AG20443 (cell line): Measurements from ENCODE around the gene ZNF525.
"Not testable (repeated sequence)": the region's sequence is repeated elsewhere in the genome, so short reads cannot be mapped to it uniquely, and the experiment has no call there.

Experiments used
- DNase-seq: peaks from one replicate; pipeline ENCODE4 v3.0.0; 2012; ENCODE audit warnings: low spot score, mixed read lengths

Gene ZNF525

DNA sequence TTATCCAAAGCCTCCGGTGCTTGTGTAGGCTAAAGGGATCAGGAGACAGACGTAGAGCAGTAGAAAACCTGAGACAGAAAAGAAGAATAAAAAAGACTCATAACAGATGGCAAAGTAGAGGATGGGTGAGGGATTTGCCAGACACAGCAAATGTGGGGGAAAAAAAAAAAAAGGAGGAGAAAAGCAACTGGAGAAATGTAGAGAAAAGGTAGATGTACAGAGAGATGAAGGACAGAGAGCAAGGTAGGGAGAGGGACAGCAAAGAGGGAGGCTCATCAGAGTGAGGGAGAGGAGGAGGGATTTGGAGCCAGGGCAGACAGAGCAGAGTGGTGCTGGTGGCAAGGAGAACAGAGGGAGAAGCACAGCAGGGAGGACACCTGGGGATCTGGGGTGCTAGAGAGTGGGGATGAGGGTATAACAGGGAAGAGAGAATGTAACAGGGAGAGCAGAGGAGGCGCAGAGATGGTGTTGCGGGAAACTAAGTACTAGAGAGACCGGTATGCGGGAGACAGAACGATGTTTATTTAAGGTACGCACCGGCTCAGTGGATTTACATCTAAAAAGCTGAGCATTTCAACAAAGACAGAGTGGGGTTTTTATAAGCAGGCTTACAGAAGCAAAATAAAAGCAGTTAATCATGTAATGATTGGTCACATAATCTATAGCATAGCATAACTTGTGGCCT, 30.5 kb downstream of the ZNF525 start:
- not testable (repeated sequence) for DNase-seq

DNA sequence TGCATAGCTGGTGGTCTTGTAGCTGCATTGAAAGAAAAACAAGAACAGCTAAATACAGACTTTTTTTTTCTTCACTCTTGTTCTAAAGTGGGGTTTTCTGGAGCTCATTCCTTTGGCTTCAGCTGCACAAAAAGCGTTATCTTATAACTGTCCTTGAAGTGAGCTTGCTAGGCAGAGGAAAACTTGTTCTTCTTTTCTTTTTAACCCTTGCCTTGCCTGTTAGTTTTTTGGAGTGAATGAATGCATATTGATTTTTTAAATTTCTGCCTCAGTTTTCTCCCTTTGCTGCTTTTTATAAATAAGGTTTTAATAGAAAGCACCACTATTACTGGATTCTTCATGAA, 31.0 kb downstream of the ZNF525 start:
- DNase-seq, result no peak

DNA sequence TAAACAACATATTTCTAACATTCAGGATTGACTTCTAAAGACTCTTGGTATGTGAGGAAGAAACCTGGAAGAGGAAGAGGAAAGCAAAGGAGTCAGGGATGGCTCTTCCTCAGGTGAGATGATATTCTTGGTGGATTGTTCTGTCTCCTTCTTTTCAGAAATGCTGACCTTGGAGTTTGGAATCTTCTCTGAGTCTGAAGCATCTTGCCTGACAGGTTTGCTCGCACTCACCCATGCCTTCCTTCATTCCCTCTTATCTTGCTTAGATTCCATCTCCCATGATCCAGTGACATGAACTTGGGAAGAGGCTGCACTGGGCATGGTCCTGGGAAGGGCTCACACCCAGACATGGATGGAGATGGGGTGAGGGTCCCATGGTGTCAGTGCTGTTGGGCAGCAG, 32.4 kb downstream of the ZNF525 start:
- DNase-seq, result not testable (repeated sequence)

DNA sequence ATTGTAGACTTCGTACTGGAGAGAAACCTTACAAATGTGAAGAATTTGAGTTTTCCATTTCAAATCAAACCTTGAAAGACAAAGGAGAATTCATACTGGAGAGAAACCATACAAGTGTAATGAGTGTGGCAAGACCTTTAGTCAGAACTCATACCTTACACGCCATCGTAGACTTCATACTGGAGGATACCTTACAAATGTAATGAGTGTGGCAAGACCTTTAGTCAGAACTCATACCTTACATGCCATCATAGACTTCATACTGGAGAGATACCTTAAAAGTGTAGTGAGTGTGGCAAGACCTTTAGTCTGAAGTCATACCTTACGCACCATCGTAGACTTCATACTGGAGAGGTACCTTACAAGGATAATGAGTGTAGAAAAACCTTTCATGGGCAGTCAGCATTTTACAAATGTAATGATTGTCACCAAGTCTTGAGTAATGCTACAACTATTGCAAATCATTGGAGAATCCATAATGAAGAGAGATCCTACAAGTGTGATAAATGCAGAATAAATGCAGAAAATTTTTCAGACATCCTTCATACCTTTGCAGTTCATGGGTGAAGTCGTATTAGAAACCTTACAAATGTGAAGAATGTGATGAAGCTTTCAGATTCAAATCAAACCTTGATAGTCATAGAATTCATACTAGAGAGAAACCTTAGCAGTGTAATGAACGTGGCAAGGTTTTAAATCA, 44.1 kb downstream of the ZNF525 start:
- no peak for DNase-seq

DNA sequence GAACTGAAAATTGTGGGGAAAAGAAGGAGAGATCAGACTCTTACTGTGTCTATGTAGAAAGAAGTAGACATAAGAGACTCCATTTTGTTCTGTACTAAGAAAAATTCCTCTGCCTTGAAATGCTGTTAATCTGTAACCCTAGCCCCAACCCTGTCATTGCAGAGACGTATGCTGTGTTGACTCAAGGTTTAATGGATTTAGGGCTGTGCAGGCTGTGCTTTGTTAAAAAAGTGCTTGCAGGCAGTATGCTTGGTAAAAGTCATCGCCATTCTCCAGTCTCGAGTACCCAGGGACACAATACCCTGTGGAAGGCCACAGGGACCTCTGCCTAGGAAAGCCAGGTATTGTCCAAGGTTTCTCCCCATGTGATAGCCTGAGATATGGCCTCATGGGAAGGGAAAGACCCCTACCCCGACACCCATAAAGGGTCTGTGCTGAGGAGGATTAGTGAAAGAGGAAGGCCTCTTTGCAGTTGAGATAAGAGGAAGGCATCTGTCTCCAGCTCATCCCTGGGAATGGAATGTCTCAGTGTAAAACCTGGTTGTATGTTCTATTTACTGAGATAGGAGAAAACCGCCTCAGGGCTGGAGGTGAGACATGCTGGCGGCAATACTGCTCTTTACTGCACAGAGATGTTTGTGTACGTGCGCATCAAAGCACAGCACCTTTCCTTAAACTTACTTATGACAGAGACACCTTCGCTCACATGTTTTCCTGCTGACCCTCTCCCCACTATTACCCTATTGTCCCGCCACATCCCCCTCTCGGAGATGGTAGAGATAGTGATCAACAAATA, 55.2 kb downstream of the ZNF525 start:
- DNase-seq, result not testable (repeated sequence)

DNA sequence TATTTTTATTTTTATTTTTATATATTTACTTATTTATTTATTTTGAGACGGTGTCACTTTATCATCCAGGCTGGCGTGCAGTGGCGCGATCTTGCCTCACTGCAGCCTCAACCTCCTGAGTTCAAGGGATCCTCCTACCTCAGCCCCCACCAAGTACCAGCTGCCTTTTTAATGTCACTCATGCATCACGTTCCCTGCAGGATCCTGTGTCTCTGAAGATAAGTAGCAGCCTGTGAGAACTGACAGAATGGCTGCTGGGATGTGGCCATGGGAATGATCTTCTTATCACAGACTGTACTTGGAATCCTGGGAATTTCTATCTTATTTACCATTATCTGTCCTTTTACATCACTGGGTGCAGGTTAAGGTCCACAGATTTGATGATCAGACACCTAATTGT, 57.0 kb downstream of the ZNF525 start:
- no peak for DNase-seq

DNA sequence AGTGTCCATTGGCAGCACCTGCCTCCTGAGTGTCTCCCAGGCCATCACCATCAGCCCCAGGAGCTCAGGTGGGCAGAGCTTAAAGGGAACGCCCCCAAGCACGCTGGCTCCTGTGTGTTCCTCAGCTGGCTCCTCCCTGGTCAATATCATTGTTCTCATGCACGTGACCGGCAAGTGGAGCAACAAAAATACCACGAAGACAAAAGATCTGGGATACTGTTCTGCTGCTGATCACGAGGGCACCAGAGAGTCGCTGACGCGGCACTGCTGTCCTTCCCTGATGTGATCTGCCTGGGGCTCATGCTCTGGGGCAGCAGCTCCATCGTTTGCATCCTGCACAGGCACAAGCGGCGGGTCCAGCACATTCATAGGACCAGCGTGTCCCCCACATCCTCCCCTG, 57.6 kb downstream of the ZNF525 start:
- DNase-seq, result not testable (repeated sequence)

DNA sequence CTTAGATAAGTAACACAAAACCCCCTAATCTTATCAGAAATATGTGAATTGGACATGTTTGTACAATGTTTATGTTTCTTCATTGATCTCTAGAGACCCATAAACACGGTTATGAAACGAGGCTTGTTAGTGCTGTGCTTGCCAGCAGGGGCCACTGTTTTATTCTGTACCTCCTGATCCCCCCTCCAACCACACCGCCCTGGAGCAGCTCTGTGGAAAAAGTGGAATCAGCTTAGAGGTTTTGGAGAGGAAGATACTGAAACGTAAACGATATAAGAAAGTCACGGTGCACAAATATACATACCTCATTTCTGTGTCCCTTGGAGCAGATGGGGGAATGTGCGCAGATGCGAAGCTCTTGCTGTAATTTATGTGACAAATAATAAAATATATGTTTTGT, 58.2 kb downstream of the ZNF525 start:
- not testable (repeated sequence) for DNase-seq

DNA sequence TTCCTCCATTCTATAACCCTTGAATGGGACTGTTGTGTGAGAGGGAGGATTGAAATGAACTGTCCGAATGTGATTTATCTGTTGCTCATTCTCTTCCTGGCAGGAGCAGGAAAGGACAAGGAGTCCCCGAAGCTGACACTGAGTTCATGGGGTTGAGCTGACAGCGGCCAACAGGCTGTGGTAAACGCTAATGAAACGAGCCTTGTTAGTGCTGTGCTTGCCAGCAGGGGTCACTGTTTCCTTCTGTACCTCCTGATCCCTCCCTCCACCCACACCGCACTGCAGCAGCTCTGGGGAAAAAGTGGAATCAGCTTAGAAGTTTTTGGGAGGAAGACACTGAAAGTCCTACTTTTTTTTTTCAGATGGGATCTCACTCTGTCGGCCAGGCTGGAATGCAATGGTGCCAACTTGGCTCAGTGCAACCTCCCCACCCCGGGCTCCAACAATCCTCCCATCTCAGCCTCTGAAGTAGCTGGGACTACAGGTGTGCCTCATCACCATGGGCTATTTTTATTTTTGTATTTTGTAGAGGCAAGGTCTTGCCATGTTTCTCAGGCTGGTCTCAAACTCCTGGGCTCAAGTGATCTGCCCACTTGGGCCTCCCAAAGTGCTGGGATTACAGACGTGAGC, 59.6 kb downstream of the ZNF525 start:
- peak; percentile 76 for DNase-seq

DNA sequence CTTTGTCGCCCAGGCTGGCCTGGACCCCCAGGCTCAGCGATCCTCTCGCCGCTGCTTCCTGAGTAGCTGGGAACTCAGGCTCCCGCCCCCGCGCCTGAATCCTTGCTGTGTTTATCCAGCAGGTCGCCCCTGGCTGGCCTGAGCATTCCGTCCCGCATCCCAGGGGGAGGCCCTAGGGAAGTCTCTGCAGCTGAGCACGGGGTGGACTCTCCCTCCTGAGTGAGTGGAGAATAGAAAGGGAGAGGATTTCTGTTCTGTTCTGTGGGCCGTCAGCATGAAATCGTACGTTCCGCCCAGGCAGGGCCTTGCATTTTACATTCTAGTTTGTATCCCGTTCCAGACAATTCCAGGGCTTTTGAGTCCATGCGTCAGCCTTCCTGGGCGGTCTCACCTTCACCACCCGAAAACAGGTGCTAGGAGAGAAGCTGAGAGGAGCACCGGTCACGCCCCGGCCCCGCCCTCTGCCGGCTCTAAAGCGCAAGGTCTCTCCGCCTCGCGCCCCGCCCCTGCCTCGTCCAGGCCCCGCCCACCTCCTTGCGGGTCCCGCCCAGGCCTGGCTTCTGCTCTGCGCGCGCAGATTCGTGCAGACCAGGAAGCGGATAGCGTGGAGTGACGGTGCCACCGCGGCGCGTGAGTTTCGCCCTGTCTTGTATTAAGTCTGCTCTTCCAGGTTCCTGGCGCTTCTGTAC, 66.0 kb downstream of the ZNF525 start, which contains the start of gene ZNF761:
ZNF761 (plus strand) TSS at position 586 of the 689 bp plus-strand sequence. CDS start 15,285 bp downstream, outside the sequence.
- peak; percentile 97 for DNase-seq

DNA sequence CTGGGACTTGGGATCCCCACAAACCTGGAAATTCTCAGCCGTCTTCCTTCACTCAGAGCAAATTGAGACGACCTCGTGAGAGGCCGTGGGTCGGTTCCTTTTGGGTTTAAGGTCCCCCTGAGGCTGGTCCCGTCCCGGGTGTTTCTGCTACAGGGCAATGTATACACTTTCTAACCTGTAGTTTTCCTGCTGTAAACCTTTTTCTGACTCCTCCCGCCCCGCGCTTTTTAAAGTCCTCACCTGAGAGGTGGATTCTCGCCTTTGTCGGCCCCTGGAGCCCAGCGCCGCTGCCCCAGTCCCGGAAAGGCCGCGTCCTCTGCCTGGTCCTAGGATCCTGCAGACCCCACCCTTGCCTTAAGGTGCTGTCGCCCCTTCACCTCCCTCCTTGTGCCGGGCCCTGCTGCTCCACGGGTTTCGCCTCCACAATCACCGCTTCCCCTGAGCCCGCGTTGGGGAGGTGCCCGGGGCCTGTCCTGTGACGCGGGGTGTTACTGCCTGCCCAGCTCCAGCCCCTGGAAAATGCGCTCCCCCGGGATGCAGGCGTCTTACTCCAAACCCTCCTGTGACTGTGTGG, 66.7 kb downstream of the ZNF525 start:
- DNase-seq, result peak; percentile 22
